ENCODE results near the gene ARID1B.

GRCh38 chr6:157218371-157219198, 441.4 kb downstream of the ARID1B start:
- TF ChIP-seq CTCF (IDR thresholded peaks at IDR 0.05) (no peak), POLR2A (IDR thresholded peaks at IDR 0.05) (no peak)
